Ureter (tissue), 1 donor: ENCODE measurements around the gene KIRREL3. TPM values are rescaled to one million over a fixed set of nuclear protein-coding genes. Genes with fewer than 3 reads are reported as not detected.

Source experiments
- DNase-seq: peaks from one replicate; pipeline ENCODE4 v3.0.0-alpha.2; 2020; ENCODE audit warnings: low spot score
- total RNA-seq: library from RNA; stranded (reverse); gene quantifications from one replicate; pipeline ENCODE4 v1.2.4, GENCODE V29; 2023
- donor health status: DM: yes; HTN: yes; CAD: no.

The KIRREL3 gene
- total RNA-seq, 1 donor from 2014 or later = not detected

DNA sequence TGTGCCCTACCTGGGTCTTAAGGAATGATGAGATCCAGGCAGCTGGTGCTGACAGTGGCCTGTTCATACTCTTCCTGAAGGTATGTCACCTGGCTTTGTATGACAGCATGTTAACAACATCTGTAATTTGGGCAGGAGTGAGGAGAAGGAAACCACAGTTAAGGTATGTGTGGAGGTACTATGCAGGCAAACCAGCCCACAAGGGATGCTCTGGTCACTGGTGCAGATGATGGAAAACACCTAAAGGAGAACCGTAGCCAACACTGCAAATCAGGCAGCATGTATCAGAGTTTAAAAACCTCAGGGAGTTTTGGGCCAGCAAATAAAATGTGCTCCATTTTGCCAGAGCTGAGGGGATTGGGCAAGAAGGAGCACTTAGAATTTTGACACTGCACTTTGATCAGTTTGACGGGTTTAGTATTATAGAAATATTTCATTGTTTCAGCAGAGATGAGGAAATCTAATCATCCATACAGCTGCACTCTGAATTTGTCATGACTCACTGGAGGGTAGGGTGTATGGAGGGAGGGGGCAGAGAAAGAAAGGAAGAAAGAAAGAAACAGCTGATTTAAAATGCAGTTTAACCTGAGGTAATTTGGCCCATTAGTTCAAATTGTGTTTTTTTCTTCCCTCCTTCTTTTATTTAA lies 260.9 kb downstream of the KIRREL3 start:
- DNase-seq = no peak

DNA sequence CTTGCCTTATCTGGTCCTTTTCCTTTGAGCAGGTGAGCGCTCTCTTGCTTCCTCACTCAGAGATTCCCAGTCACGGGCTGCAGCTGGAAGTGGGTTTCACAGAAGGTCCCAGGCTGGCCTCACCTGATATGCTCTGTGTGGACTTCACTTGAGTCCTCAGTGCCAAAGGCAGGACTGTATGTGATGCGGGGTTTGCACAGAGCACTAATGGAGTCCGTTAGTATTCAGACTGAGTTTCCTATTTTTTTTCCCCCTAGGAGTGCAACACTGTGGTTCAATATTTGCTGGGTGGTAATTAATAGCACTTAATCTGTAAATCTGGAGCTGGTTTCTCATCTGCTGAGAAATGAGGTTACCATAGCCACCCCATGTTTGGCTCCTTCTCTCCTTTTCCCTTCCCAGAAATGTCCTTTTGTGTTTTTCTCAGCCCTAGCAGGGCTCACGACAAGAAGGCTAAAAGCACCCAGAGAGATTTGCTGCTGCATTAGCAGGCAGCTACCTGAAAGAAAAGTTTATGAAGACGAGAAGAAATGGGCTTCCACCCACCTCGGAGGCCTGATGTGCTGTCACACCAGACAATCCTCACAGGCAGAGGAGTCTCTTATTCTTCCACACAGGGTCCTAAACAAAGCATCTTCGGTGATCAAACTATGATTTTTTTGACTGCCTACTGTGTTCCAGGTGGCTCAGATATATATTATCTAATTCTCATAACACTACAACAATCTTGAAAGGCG lies 262.1 kb downstream of the KIRREL3 start:
- DNase-seq = no peak

DNA sequence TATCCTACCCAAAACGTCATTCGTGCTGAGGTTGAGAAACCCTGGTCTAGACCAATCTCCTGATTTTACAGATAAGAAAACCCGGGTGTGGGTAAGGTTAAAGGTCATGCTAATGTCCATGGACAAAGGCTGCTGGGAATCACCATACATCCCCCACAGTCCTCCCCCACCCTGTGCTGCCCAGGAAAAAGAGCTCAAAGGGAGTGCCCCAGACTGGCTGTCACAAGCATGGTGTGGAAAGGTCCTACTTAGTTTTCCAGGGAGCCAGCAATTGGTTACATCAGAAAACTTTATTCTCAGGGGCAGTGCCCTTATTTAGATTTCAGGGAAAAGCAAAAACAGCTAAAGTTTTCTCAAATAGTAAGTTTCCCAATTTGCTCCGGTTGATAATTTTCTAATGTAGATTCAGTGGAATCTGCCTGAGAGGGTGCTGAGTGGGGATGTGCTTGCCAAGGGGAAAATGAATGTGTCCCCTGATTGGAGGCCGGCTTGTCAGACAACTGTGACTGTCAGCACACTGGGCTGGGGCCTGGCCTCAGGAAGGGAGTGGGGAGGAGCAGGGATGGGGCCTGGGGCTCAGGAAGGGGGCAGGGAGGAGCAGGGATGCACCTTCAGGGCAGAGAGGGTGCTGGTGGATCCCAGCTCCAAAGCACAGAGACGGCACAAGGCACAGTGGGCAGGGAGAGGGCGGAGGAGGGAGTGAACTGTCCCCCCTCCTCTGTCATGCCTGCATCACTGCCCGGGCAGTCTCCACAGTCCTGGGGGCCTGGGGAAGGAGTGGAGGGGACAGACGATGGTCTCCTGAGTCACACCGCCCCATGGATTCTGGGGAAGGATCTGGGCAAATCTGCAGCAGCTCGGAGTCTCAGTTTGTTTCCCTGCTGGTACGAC lies 263.6 kb downstream of the KIRREL3 start:
- DNase-seq = no peak

DNA sequence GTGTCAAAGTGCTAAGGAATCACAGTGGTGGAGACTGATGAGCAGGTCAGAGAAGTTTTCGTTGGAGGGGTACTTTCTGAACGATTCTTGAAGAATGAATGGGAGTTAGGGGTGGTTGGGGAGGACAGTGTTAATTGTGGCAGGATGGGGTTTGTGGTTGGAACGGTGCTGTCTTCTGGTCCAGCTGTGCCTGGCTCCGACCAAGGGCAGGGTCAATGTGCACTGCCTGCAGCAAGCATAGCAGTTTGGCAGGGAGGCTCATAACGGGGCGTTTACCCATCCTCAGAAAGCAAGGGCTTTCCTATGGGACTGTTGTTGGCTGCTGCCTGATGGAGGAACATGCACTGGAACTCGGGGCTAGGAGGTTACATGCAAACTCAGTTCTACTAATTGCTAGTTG lies 265.8 kb downstream of the KIRREL3 start:
- DNase-seq = no peak

GRCh38 chr11:126733685-126734084 lies 266.9 kb downstream of the KIRREL3 start:
- no peak for DNase-seq

DNA sequence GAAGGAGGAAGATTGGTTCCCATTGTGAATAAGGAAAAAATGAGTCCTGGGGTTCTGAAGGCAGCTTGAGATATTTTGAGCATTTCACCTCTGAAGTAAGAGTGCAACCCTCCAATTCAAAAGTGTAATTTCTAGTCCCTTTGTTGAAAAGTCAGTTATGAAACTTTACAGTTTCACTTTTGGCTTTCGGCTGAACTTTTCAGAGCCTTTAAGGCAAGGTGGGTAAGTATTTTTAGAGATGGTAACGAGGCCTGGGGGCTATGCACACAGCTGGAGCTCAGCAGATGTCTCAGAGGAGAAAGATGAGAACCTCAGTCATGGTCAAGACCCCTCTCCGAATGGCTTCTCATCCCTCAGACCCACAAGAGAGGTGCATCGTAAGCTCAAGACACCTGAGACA lies 267.6 kb downstream of the KIRREL3 start:
- no peak for DNase-seq

- no peak for DNase-seq
Observed at GRCh38 chr11:126731576-126732142, 268.9 kb downstream of the KIRREL3 start.

GRCh38 chr11:126727381-126727780 lies 273.2 kb downstream of the KIRREL3 start:
- DNase-seq = no peak

DNA sequence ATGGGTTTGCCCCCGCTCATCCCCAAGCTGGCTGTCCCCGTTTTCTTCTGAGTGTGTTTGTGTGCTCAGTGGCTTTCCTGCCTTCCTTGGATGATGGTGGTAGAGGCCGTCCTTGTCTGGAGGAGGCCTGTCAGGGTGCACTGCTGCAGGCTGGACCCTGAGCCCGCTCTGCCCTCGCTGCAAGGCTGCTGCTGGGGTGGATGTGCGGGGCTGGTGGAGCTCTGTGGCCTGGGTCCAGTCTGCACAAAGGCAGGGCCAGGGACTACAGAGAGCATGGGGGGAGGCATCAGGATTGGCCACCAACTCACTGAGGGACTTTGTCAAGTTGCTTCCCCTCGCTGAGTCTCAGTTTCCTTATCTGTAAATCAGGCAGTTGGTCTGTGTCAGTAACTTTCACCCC lies 275.0 kb downstream of the KIRREL3 start:
- DNase-seq = no peak

GRCh38 chr11:126725043-126725442 lies 275.5 kb downstream of the KIRREL3 start:
- DNase-seq = no peak

- DNase-seq = no peak
Observed at GRCh38 chr11:126723665-126724045, 276.9 kb downstream of the KIRREL3 start.

GRCh38 chr11:126722956-126723664 lies 277.5 kb downstream of the KIRREL3 start:
- no peak for DNase-seq

DNA sequence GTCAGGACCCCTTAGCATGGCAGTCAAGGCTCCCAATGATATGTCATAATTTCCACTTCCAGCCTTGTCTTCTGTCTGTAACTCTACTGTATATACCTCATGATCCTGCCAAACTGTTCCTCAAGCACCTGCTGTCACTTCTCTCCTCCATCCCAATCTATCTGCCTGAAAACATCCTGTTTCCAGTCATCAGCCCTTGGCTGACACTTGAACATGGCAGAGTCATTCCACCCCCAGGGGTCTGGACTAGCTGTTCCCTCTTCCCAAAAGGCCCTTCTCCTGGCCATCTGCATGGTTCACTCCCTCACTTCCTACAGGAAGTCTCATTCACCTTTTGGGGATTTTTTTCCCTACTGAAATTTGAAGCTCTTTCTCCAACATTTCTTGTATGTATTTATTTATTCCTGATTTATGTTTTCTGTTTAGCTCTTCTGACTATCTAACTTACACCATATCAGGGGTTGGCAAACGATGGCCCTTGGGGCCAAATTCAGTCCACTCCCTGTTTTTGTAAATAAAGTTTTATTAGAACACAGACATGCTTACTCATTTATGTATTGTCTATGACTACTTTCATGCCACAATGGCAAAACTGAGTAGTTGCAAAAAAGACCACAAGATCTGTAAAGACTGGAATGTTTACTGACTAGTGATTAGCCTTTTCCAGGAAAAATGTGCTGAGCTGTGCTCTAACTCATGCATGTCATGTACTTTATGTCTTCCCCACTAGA lies 278.4 kb downstream of the KIRREL3 start:
- no peak for DNase-seq

GRCh38 chr11:126720539-126721235 lies 279.9 kb downstream of the KIRREL3 start:
- no peak for DNase-seq

GRCh38 chr11:126719740-126720139 lies 280.8 kb downstream of the KIRREL3 start:
- DNase-seq = no peak

GRCh38 chr11:126718276-126718675 lies 282.3 kb downstream of the KIRREL3 start:
- DNase-seq = no peak

- no peak for DNase-seq
Observed at GRCh38 chr11:126716456-126717083, 284.0 kb downstream of the KIRREL3 start.

GRCh38 chr11:126713806-126714205 lies 286.8 kb downstream of the KIRREL3 start:
- no peak for DNase-seq

GRCh38 chr11:126711977-126712625 lies 288.5 kb downstream of the KIRREL3 start:
- DNase-seq = no peak
